HG03097 (cell line): Measurements from ENCODE around the gene RASSF3.
A peak's percentile ranks its signal among the peaks of the same experiment; 100 is the strongest.
"Not testable (repeated sequence)": the region's sequence is repeated elsewhere in the genome, so short reads cannot be mapped to it uniquely, and the experiment has no call there.

ENCODE experiments used
- ATAC-seq: cut with Tn5 transposase; IDR thresholded peaks from one replicate; pipeline ENCODE4 v1.9.1; 2021; ENCODE audit not compliant: unreplicated experiment, low FRiP score

Gene RASSF3

DNA sequence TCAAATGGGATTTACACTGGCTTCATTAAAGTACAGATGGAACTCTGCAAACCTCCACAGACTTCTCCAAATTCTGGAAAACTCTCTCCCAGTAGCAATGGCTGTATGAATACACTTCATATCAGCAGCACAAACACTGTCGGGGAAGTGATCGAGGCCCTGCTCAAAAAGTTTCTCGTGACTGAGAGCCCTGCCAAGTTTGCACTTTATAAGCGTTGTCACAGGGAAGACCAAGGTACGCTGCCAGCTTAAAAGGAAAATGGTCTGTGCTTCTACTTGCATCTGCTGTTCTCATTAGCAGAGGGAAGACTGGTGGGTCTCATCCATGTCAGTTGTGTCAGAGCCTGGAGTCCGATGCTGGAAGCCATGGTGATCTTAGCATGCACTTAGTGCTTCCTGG lies 77.9 kb downstream of the RASSF3 start:
- ATAC-seq, result no peak

DNA sequence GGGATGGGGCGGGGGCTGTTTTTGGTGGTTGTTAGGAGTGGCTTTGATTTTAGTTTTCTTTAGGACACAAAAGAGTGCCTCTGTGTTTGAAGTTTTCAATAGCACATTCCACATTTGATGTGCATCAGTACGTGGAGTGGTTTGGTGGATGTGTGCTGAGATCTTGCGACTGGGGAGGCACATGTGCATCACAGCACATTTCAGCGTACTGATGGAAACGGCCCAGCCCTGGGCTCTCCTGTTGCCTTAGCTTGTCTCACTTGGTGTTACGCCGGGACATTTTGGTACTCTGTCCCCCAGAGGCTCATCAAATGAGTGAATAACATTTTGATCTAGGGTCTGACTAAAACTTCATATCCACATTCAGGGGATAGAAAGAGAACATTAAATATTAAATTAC lies 78.4 kb downstream of the RASSF3 start:
- no peak for ATAC-seq

DNA sequence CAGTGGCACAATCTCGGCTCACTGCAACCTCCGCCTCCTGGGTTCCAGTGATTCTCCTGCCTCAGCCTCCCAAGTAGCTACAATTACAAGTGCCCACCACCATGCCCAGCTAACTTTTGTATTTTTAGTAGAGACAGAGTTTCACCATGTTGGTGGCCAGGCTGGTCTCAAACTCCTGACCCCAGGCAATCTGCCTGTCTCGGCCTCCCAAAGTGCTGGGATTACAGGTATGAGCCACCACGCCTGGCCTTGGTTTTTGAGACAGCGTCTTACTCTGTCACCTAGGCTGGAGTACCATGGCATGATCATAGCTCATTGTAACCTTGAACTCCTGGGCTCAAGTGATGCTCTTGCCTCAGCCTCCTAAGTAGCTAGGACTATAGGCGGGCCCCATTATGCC lies 79.9 kb downstream of the RASSF3 start:
- not testable (repeated sequence) for ATAC-seq

DNA sequence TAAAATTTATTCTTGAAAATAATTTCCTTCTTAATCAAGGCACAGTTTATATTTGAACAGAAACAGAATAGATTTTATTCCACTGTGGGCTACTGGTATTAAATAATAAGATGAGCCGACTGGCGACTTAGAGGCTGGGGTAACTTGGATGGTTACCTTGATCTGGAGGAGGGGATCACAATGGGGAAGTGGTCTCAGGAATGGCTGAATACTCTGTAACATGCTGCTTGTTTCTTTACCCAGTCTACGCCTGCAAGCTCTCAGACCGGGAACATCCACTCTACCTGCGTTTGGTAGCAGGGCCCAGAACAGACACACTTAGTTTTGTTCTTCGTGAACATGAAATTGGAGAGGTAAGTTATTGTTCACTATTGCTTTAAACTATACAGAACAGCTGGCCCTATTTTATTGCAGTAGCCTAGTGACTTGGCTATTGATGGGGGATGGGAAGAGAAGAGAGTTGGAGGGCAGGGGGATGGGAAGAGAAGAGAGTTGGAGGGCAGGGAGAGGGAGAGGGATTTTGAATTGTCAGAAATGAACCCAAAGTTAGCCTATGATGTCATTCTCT lies 81.0 kb downstream of the RASSF3 start:
- no peak for ATAC-seq

DNA sequence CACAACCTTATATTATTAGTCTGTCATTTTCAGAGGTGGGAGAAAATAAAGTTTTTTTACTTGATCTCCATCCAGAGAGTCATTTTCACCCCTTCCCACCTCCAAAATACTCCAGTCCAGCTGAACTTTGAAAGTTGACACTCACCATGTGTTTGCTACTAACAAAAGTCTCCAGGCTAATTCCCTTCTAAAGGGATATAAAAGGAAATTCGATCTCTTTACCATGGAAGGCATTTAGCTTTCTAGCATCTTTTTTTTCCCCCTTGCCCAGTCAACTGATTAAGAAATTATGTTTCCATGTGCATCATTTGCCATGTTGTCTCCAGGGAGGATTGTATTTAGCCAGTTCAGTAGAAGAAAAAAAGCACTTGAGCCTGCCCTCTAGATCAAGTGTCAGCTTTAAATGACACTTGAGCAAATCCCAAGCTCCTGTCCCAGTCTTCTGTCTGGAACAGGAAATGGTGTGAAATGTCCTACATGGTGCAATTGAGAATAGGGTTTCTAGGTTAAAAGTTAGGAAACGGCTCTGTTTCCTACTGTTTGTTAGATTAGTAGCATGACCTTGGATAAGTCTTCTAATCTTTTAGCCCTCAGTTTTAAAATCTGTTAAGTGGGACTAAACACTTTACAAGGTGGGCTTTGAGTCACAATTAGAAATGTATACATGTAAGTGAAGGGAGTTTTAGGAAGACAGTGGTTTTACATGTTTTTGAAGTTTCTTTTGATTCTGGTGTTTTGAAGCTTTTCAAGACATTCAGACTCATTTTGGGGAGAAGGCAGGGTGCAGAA lies 81.7 kb downstream of the RASSF3 start:
- ATAC-seq, result no peak

DNA sequence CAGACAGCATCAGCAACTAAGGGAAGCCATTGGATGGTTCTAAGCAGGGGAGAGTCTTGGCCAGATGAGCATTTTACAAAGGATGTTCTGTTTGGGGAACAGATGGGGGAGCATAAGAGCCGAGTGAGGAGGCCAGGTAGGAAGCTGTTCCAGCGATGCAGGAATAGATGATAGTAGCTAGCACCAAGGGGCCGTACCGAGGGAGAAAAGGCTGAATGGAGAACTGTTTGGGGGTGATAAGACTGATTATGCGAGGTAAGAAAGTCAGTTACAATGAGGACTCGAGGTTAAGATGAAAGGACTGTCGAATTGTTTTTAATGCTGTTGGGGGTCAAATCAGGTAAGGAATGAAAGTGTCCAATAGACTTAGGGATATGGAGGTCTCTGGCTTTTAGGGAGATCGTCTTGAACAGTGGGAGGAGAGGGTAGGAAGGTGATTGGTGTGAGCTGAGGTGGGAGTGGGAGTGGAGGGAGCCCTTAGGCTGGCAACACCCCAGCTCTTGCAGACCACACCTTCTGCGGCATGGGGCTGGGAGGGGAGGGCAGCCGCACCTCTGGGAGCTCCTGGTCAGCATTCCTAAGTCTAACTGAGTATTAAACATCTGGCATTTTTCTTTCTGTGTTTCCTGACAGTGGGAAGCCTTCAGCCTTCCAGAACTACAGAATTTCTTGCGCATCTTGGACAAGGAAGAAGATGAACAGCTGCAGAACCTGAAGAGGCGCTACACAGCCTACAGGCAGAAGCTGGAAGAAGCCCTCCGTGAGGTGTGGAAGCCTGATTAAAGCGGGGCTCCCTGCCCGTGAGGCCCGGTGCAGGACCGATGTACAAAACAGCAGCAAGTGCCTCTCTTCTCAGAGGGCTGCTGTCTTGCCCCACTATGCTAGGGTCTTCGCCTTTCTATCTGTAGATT lies 84.1 kb downstream of the RASSF3 start:
- ATAC-seq, result no peak

DNA sequence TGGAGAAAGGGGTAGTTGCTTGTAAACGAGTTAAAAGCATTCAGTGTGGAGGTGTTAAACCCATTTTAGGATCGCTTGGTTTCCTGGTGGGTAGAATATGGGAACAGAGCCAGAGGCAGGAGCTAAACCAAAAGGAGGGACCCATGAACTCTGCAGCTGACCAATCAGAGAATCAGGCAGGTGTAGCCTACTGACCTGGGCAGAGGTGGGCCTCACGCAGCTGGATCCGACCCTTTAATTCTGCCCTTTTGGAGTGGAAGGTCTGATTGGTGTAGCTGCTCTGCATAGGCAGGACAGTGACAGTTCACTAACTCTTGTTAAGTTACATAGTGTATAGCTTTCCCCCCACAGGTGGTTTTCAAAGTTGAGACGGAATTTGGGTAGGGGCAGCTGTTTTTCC lies 85.3 kb downstream of the RASSF3 start:
- no peak for ATAC-seq

DNA sequence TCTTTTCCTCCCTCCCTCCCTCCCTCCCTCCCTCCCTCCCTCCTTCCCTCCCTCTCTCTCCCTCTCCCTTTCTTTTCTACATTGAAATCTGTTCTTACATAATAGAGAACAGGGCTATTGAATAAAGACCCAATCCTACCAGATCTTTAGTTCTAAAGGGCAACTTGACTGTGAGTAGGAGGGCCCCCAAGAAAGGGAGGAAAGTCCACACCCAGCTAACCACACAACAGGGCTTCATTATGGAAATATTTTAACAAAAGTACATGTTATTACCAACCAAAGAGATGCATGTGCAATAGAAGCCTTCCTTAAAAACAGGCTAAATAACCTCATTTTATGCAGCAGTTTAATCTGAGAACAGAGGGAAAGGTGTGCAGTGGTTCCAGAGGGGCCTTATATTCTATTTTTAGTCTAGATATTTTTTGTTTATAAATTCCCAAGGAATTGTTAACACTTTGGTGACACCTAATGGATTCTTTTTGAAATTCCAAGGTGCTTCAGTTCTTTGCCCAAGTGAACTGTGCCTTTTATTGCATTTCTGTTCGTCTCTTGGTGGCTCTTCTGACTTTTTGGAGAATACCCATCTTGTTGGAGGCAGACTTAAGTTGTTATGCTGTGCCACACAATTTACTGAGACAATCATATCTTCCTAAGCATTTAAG lies 85.9 kb downstream of the RASSF3 start:
- ATAC-seq, result no peak

DNA sequence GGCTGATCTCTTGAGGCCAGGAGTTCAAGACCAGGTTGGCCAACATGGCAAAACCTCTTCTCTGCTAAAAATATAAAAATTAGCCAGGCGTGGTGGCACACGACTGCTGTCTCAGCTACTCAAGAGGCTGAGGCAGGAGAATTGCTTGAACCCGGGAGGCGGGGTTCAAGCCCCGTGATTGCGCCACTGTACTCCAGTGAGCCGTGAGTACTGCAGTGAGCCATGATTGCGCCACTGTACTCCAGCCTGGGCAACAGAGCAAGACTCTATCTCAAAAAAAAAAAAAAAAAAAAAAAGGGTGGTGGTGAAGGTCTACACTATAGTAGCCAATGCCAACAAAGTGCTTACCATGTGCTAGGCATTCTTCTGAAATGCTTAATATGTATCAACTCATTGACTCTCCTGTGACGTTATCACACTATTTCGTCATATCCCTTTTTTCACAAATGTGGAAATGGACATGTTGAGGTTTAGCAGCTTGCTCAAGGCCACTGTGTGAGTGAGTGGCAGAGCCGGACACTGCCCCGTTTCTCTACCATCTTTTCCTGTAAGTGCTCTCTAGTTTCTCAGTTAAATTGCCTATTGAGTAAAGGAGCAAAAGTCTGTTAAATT lies 89.3 kb downstream of the RASSF3 start:
- ATAC-seq, result no peak

DNA sequence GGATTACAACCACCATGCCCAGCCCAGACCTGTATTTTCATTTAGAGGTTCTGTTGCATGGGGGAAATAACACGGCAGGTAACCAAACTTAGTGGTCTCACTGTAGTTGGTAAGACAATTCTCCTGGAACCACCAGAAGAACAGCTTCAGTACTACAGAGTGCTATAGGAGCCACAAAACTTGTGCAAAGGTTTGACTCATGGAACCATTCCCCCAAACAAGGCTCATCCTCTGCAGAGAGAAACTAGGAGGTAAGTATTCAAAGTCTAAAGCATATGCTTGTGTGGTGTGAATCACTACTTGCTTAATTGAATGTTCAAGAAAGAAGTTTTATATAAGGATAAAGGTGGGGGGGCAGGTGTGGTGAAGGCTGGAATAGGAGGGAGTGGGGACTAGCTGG lies 90.2 kb downstream of the RASSF3 start:
- ATAC-seq, result no peak

DNA sequence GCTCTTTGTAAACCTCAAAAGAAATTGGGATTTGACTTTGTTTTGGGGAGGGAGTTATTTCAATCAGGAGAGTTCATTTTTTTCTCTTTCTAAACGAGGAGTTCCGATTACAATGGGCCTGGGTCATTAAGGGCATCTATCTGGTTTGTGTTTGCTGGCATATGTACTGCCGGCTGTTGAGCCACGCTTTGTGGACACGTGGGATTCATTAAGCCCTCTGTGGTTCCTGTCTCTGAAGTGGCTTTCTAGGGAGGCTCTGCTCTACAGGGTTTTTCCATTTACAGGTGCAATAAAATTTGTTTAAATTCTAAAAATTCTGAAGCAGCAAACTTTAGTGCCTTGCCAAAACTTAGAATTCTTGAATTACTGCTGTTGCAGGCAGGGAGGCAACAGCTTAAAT lies 91.0 kb downstream of the RASSF3 start:
- no peak for ATAC-seq

DNA sequence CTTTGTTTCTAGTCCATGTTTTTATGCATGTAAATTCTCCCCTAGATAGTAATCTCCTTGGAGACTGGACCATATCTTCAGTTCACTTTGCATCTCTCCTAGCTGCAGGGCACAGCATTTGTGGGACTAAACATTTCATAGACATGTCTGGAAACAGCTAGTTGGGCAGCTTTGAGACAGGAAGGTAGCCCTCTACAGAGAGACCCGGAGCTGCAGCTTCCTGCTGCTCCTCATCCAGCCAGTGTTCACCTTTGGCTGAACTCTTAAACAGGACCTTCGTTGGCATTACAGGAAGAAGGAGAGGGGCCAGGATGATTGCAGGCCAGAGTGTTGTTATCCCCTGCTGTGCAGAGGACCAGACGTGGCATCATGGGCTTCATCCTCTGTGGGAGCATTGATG lies 96.0 kb downstream of the RASSF3 start:
- no peak for ATAC-seq

DNA sequence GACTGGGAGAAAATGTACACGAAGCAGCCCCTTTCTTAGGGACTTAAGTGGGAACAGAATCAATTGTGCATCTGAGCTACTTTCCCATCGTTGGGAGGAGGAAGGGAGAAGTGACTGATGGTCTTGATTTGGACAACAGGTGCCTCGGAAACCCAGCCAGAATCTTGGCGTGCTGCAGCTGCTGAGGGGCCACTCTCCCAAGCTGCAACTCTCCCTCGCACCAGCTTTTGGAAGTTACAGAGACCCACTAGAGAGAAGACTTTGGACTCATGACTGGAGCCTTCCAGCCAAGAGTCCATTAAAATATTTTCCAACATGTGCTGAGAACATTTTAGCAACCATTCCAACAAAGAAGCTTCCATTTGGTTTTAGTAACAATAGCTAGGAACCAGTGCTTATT lies 96.6 kb downstream of the RASSF3 start:
- no peak for ATAC-seq

DNA sequence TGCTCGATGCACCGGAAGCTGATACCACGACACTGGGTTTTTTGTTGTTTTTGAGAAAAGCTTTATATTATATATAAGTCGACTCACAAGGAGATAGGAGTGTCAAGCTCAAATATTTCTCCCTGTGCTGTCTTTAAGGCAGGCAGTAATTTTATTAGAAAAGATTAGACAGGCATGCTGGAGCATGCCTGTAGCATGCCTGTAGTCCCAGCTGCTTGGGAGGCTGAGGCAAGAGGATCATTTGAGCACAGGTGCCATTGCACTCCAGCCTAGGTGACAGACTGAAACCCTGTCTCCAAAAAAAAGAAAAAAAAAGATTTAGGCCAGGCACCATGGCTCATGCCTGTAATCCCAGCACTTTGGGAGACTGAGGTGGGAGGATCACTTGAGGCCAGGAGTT lies 97.1 kb downstream of the RASSF3 start:
- no peak for ATAC-seq

DNA sequence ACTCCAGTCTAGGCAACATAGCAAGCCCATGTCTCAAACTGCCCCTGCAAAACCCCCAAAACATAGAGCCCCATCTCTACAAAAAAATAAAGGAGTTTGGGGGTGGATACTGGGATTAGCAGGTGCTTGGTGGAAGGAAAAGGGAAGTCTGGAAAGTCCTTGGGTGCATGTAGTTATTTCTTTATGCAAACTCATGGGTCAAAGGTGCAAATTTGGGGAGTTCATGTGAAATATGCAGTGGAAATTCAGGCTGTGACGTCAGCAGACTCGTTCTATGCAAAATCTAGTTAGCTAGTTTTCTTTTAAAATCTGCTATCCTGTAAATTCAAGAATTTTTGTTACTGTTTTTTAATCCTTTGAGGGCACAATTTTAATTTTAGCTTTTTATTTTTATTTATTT lies 97.6 kb downstream of the RASSF3 start:
- no peak for ATAC-seq

DNA sequence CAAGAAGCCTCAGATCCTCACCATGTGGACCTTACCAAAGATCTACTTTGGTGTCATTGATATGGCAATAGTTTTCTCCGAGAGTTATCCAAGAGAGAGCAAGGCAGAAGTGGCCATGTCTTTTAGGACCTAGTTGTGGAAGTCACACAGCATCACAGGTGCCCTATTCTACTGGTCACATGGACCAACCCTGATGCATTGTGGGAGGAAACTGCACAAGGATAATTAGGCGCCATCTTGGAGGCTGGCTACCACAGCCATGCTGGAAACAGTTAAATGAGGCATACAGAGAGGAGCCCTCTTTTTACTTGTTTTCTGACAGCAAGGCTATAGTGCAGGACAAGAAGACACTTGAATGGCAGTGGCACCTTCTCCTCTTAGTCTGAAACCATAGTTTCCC lies 99.1 kb downstream of the RASSF3 start:
- ATAC-seq, result no peak

DNA sequence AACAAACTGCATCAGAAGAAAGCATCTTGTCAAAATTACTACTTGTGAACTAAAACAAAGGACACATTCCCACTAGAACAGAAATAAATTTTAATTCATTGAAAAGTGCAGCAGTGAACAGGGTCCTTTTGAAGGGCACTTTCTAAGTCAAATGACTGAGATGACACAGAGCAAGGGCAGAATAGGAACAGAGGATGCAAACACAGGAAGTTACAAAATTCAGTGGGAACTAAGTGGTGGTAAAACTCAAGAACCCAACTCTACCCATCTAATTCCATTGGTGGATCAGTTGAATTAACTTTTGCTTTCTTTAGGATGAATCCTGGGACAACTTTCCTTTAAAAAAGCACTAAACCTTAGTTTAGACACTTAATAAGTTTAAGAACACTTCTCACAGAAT lies 103.1 kb downstream of the RASSF3 start:
- no peak for ATAC-seq

DNA sequence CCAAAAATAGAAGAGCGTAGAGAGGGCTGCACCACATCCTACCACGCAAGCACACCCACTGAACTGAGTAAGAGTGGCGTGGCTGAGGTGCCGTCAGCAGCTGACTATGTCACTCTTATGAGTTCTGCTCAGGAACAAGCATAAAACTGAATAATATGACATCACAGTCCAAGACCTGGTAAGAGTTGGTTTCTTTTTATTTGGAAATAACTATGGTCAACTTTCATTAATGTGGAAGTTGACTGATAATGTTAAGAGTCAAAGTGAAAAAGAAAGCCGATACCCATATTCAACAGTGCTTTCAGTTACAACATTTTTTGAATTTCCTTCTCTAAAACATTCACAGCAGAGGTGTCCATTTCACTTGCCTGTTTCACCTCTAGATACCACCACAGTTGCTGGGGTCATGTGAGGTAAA lies 104.3 kb downstream of the RASSF3 start:
- peak; percentile 47 for ATAC-seq

DNA sequence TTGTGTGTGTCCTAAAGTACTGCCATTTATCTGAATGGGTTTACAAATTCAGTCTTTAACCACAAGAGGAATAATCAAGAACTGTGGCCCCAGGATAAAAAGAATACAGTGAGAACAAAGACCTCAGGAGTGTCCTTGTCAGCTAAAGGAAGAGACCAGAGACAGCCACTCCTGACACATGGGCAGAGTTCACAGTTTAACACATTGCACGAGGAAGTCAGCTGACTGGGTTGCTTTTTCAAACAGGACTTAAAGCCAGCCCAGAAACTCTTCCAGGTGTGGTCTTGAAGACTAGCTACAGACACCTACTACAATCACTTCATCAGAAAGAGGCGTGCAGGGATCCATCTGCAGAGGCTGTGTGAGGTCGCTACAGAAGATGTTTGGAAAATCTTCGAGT lies 106.1 kb downstream of the RASSF3 start:
- ATAC-seq, result no peak

DNA sequence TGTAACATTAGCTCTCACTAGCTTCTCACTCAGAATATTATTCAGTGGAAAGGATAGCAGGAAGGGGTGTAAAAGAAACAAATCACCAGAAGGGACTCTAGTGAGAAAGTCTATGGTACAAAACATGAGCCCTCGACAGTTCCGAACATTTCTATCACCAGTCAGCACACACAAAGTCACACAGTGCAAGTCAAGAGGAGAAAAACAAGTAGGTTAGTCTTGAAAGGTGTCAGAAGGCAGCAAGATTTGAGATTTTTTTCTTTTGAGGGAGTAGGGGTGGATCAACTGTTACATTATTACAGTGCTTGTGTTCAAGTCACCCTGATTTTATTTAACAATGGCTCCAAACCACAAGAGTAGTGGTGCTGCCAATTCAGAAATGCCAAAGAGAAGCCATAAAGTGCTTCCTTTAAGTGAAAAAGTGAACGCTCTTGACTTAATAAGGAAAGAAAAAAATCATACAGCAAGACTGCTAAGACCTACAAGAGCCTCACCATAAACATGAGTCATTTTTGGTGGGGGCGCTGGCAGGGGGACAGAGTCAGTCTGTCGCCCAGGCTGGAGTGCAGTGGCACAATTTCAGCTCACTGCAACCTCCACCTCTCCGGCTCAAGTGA lies 106.7 kb downstream of the RASSF3 start:
- ATAC-seq, result no peak
